ENCODE results near the gene MASP1. TPM values are rescaled to one million over a fixed set of nuclear protein-coding genes. Genes with fewer than 3 reads are reported as not detected.

MASP1 gene
- total RNA-seq, 1 donor from 2014 or later = 2.6 TPM

- no peak for TF ChIP-seq CTCF (IDR thresholded peaks at IDR 0.05)
- DNase-seq (ENCODE audit: low spot score in 2 of 2) = no peak
- H3K9me3 ChIP-seq = no peaks in the 10 kb centered on the region
- intact Hi-C loops (cut with DNase I) = no loop called here
- H3K27ac ChIP-seq = no peak overlapping the region
- H3K36me3 ChIP-seq = no peaks in the 10 kb centered on the region
- no peaks in the 10 kb centered on the region for H3K27me3 ChIP-seq
- no peaks in the 10 kb centered on the region for H3K4me1 ChIP-seq
- no peak overlapping the region for H3K4me3 ChIP-seq
Measured at GRCh38 chr3:187238239-187238638, 53.3 kb downstream of the MASP1 start.

GRCh38 chr3:187237741-187238140 lies 53.8 kb downstream of the MASP1 start:
- no peak for DNase-seq (ENCODE audit: low spot score in 2 of 2)
- no peaks in the 10 kb centered on the region for H3K27me3 ChIP-seq
- H3K4me1 ChIP-seq = no peaks in the 10 kb centered on the region
- H3K4me3 ChIP-seq = no peak overlapping the region
- H3K9me3 ChIP-seq = no peaks in the 10 kb centered on the region
- intact Hi-C loops (cut with DNase I) = no loop called here
- H3K36me3 ChIP-seq = no peaks in the 10 kb centered on the region
- TF ChIP-seq CTCF (IDR thresholded peaks at IDR 0.05) = no peak
- H3K27ac ChIP-seq = no peak overlapping the region

GRCh38 chr3:187236962-187237361 lies 54.6 kb downstream of the MASP1 start:
- Histone ChIP-seq H3K36me3 (no peaks in the 10 kb centered on the region), H3K9me3 (no peaks in the 10 kb centered on the region), H3K4me3 (no peak overlapping the region), H3K4me1 (no peaks in the 10 kb centered on the region), H3K27me3 (no peaks in the 10 kb centered on the region), H3K27ac (no peak overlapping the region)
- intact Hi-C loops (cut with DNase I) = no loop called here
- TF ChIP-seq CTCF (IDR thresholded peaks at IDR 0.05) = no peak
- no peak for DNase-seq (ENCODE audit: low spot score in 2 of 2)

- no peaks in the 10 kb centered on the region for H3K36me3 ChIP-seq
- peaks cover 0 to 11% of the 10 kb centered on the region in 2 donors for H3K4me1 ChIP-seq
- no peak overlapping the region for H3K27ac ChIP-seq
- no peak for DNase-seq (ENCODE audit: low spot score in 2 of 2)
- intact Hi-C loops (cut with DNase I) = no loop called here
- no peak overlapping the region for H3K4me3 ChIP-seq
- no peaks in the 10 kb centered on the region for H3K27me3 ChIP-seq
- TF ChIP-seq CTCF (IDR thresholded peaks at IDR 0.05) = no peak
- H3K9me3 ChIP-seq = no peaks in the 10 kb centered on the region
Measured at GRCh38 chr3:187230011-187230410, 61.5 kb downstream of the MASP1 start.

GRCh38 chr3:187228740-187229139 lies 62.8 kb downstream of the MASP1 start:
- no peak for TF ChIP-seq CTCF (IDR thresholded peaks at IDR 0.05)
- no peak for DNase-seq (ENCODE audit: low spot score in 2 of 2)
- no peak overlapping the region for H3K27ac ChIP-seq
- H3K9me3 ChIP-seq = no peaks in the 10 kb centered on the region
- intact Hi-C loops (cut with DNase I) = loop anchor here (10.0 kb wide), 1 partner anchor 486 kb away; no protein-coding TSS in a partner anchor
- no peaks in the 10 kb centered on the region for H3K36me3 ChIP-seq
- H3K4me3 ChIP-seq = no peak overlapping the region
- H3K4me1 ChIP-seq = peaks cover 0 to 11% of the 10 kb centered on the region in 2 donors
- H3K27me3 ChIP-seq = no peaks in the 10 kb centered on the region

GRCh38 chr3:187227658-187228258 lies 63.8 kb downstream of the MASP1 start:
- TF ChIP-seq CTCF (IDR thresholded peaks at IDR 0.05) = no peak
- intact Hi-C loops (cut with DNase I) = loop anchor here (10.0 kb wide), 1 partner anchor 487 kb away; no protein-coding TSS in a partner anchor

More at GRCh38 chr3:187227658-187228258, 63.8 kb downstream of the MASP1 start:
- Histone ChIP-seq H3K27me3 (no peaks in the 10 kb centered on the region), H3K36me3 (no peaks in the 10 kb centered on the region), H3K4me3 (no peak overlapping the region), H3K4me1 (peaks cover 0 to 11% of the 10 kb centered on the region in 2 donors), H3K27ac (no peak overlapping the region), H3K9me3 (no peaks in the 10 kb centered on the region)
- DNase-seq (ENCODE audit: low spot score in 2 of 2) = no peak
